ENCODE measurements around the gene RPTOR. TPM values are rescaled to one million over a fixed set of nuclear protein-coding genes. Genes with fewer than 3 reads are reported as not detected.
A peak's percentile ranks its signal among the peaks of the same experiment; 100 is the strongest.

The RPTOR gene
- total RNA-seq, 4 donors from 2014 or later, result 34.1 to 65.8 (median 43.6) TPM

DNA sequence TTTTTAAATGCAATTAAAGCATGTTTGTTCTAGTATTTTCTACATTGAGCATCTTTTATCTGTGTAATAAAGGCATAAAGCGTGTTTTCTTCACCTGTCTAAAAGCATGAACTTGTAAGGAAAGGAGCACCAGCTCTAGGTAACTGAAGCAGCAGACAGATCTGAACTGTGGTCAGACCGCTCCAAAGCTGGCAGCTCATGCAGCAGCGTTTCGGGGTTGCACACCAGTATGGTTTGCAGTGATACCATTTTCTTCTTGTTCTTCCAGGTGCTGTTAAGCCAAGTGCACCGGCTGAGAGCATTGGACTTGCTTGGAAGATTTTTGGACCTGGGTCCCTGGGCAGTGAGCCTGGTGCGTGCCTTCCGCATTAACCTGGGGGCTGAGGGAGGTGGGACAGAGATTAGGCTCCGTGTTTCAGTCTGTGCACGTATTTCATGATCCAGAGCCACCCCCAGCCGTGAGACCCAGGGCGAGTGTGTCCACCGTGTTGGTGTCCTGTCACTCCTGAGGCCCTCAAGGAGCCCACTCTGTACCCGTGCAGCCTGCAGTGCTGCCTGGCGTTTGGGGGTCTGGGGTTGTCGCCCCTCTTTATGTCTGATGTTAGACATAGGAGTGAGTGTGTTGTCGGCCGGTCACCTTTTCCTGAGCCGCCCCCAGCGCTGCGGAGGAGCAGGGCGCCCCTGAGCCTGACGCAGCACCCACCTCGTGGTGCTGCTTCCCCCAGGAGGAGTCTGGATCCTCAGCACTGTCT is 310.7 kb downstream of the RPTOR start:
- DNase-seq (ENCODE audit: extremely low spot score), result no peak
- H3K27ac ChIP-seq (replicated peaks in 1 of 4), result no peak overlapping the region
- H3K4me1 ChIP-seq, result peaks cover 15 to 32% (median 30%) of the 10 kb centered on the region in 4 donors
- no peaks in the 10 kb centered on the region for H3K27me3 ChIP-seq
- peaks cover 0 to 44% (median 5%) of the 10 kb centered on the region in 4 donors for H3K36me3 ChIP-seq
- TF ChIP-seq POLR2AphosphoS5 (IDR thresholded peaks at IDR 0.05) (no peak), CTCF (IDR thresholded peaks at IDR 0.05) (no peak), EP300 (IDR thresholded peaks at IDR 0.05) (no peak), POLR2A (IDR thresholded peaks at IDR 0.05; ENCODE audit: low read depth) (no peak)
- intact Hi-C loops (cut with DNase I), result no loop called here
- H3K4me3 ChIP-seq, result no peak overlapping the region
- WGBS, result 95% methylated on average over 13 of the region's 23 CpGs
- H3K9me3 ChIP-seq, result no peaks in the 10 kb centered on the region

DNA sequence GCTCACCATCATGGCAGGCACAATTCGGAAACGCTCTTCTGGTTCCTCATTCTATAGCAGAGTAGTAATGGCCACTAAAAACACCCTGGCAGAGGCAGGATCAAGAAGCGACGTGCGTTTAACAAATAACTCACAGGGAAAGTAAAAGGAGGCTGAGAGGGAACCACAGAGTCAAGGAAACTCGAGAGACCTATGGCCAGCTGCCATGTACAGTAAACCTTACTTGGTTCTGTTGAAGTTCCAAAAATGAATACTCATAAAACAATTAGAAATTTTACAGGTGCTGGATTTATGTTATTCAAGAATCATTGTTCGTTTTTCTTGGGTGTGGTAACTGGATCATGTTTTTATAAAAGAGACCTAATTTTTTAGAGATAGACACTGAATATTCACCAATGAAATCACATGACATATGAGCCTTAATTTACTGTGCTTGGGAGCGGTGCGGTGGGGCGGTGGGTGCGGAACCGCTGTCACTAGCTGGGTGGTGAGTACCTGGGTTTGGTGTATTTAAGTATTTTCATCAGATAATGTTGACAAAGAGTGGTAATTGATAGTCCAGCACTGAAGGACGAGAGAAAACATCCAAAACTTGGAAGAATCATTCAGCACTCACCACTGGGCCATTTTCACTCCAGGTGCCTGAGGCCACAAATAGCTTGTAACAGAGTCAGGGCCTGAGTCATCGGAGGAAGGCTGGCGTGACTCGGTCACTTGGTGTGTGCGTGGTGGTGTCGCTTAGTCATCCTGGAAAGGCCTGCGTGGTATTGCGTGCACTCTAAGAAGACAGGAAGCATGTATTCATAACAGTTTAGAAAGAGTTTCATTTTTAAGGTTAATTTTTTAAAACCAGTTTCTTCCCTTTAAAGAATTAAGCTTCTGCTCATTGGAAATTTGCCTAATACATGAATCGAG is 311.6 kb downstream of the RPTOR start:
- Histone ChIP-seq H3K27me3 (no peaks in the 10 kb centered on the region), H3K36me3 (peaks cover 0 to 38% (median 5%) of the 10 kb centered on the region in 4 donors), H3K27ac (replicated peaks in 1 of 4) (peak overlapping the region; percentile 20 to 63 (median 44)), H3K9me3 (no peaks in the 10 kb centered on the region), H3K4me3 (no peak overlapping the region), H3K4me1 (peaks cover 15 to 38% (median 36%) of the 10 kb centered on the region in 4 donors)
- WGBS, result 66% methylated on average over 21 of the region's 21 CpGs
- TF ChIP-seq POLR2AphosphoS5 (IDR thresholded peaks at IDR 0.05), result peak; percentile 64 to 76
- TF ChIP-seq POLR2A (IDR thresholded peaks at IDR 0.05; ENCODE audit: low read depth), result no peak
- no peak for DNase-seq (ENCODE audit: extremely low spot score)
- intact Hi-C loops (cut with DNase I), result no loop called here

- H3K36me3 ChIP-seq, result peaks cover 0 to 30% (median 5%) of the 10 kb centered on the region in 4 donors
- peaks cover 15 to 46% (median 38%) of the 10 kb centered on the region in 4 donors for H3K4me1 ChIP-seq
- DNase-seq (ENCODE audit: extremely low spot score), result no peak
- WGBS, result 94% methylated on average over 11 of the region's 27 CpGs
- peak overlapping the region; percentile 20 to 63 (median 44) for H3K27ac ChIP-seq (replicated peaks in 1 of 4)
- H3K9me3 ChIP-seq, result no peaks in the 10 kb centered on the region
- no peaks in the 10 kb centered on the region for H3K27me3 ChIP-seq
- TF ChIP-seq POLR2A (IDR thresholded peaks at IDR 0.05; ENCODE audit: low read depth), result no peak
- TF ChIP-seq POLR2AphosphoS5 (IDR thresholded peaks at IDR 0.05), result no peak
- no peak for TF ChIP-seq EP300 (IDR thresholded peaks at IDR 0.05)
- no peak for TF ChIP-seq CTCF (IDR thresholded peaks at IDR 0.05)
- intact Hi-C loops (cut with DNase I), result no loop called here
- no peak overlapping the region for H3K4me3 ChIP-seq
Observed at GRCh38 chr17:80856863-80857755, 312.5 kb downstream of the RPTOR start.

- Histone ChIP-seq H3K27me3 (no peaks in the 10 kb centered on the region), H3K36me3 (peaks cover 0 to 35% (median 8%) of the 10 kb centered on the region in 4 donors), H3K4me3 (no peak overlapping the region), H3K4me1 (peaks cover 15 to 46% (median 38%) of the 10 kb centered on the region in 4 donors), H3K27ac (replicated peaks in 1 of 4) (no peak overlapping the region), H3K9me3 (no peaks in the 10 kb centered on the region)
- TF ChIP-seq POLR2A (IDR thresholded peaks at IDR 0.05; ENCODE audit: low read depth), result no peak
- TF ChIP-seq EP300 (IDR thresholded peaks at IDR 0.05), result no peak
- TF ChIP-seq POLR2AphosphoS5 (IDR thresholded peaks at IDR 0.05), result no peak
- no peak for TF ChIP-seq CTCF (IDR thresholded peaks at IDR 0.05)
- DNase-seq (ENCODE audit: extremely low spot score), result no peak
- intact Hi-C loops (cut with DNase I), result no loop called here
- WGBS, result 97% methylated on average over 25 of the region's 25 CpGs
Observed at GRCh38 chr17:80857756-80858171, 313.1 kb downstream of the RPTOR start.

Measured in esophagus muscularis mucosa (tissue), 4 donors.